Endothelial cell of umbilical vein (primary cell): ENCODE data around the gene KIFC1. TPM values are rescaled to one million over a fixed set of nuclear protein-coding genes. Genes with fewer than 3 reads are reported as not detected.
A peak's percentile ranks its signal among the peaks of the same experiment; 100 is the strongest.

ENCODE experiments used
- BruUV-seq: library from RNA; stranded (reverse); fragments of 400-500 nt; replicated peaks from 2 replicates; lab custom pipeline; 2021; lab: Mats Ljungman, UMichigan
- CTCF ChIA-PET: fragments of 300-600, 350-600 bp; sonication (Branson Sonifier 250); formaldehyde crosslinking; loops from one replicate; lab custom pipeline; 2021; ENCODE audit warnings: antibody characterized with exemption, inconsistent platforms; lab: Charles Lee
- POLR2A ChIA-PET: fragments of 300-600, 350-600 bp; sonication (Branson Sonifier 250); formaldehyde crosslinking; loops from one replicate; lab custom pipeline; 2021; ENCODE audit warnings: antibody characterized with exemption, inconsistent platforms; lab: Charles Lee
- DNase-seq: peaks from one replicate; pipeline ENCODE4 v3.0.0-alpha.2; 2011; ENCODE audit warnings: low read depth, low spot score
- FAIRE-seq: peaks from 2 replicates; lab custom pipeline; 2011; peaks lifted over from hg19 to GRCh38; lab: Jason Lieb, UNC
- H2AFZ ChIP-seq: 2 replicates; pipeline ENCODE4 v1.6.0; 2012; ENCODE audit warnings: low read depth, low read length, control low read depth, inconsistent platforms
- H3K27ac ChIP-seq: 2 replicates; pipeline ENCODE4 v1.5.1; 2011; ENCODE audit warnings: low read depth, mild to moderate bottlenecking, control low read depth, low read length, moderate library complexity; ENCODE audit not compliant: insufficient read depth
- H3K27me3 ChIP-seq, 2 experiments: 2 replicates each; pipeline versions ENCODE4 v1.6.0 to v1.6.1; 2011; ENCODE audit warnings: low read length in 2 of 2, mixed read lengths in 1 of 2; ENCODE audit not compliant: control insufficient read depth in 2 of 2, insufficient read depth in 2 of 2
- H3K36me3 ChIP-seq, 2 experiments: 2 replicates in 1 of 2; 3 replicates in 1 of 2; pipeline ENCODE4 v1.5.1; 2011; ENCODE audit warnings: low read length in 2 of 2, mild to moderate bottlenecking in 1 of 2, moderate library complexity in 1 of 2; ENCODE audit not compliant: control insufficient read depth in 2 of 2, insufficient read depth in 2 of 2; ENCODE audit errors: extremely low read depth in 1 of 2
- H3K4me1 ChIP-seq: 3 replicates; pipeline ENCODE4 v1.5.1; 2011; ENCODE audit warnings: mild to moderate bottlenecking, low read length; ENCODE audit not compliant: control insufficient read depth, insufficient read depth; ENCODE audit errors: extremely low read depth
- H3K4me2 ChIP-seq: 2 replicates; pipeline ENCODE4 v1.6.1; 2011; ENCODE audit warnings: low read length, control low read depth, mixed read lengths; ENCODE audit not compliant: insufficient read depth
- H3K4me3 ChIP-seq, 3 experiments: fragments of 200-600 bp in 1 of 3; sonication (generic), shearing (Covaris generic) in 1 of 3; replicated peaks in 1 of 3; 2 replicates each; pipeline ENCODE4 v1.5.1; 2011 to 2016; ENCODE audit warnings: control low read depth in 3 of 3, low read length in 3 of 3, mild to moderate bottlenecking in 2 of 3, inconsistent platforms in 1 of 3, low read depth in 1 of 3, moderate library complexity in 1 of 3; ENCODE audit not compliant: insufficient read depth in 1 of 3
- H3K79me2 ChIP-seq: 2 replicates; pipeline ENCODE4 v1.6.0; 2012; ENCODE audit warnings: low read length, inconsistent platforms; ENCODE audit not compliant: control insufficient read depth, insufficient read depth
- H3K9ac ChIP-seq: replicated peaks from 2 replicates; pipeline ENCODE3; 2011; ENCODE audit warnings: low read length, control low read depth; ENCODE audit not compliant: insufficient read depth; ENCODE audit errors: extremely low read depth
- H3K9me1 ChIP-seq: replicated peaks from 3 replicates; pipeline ENCODE4 v1.6.0; 2011; ENCODE audit warnings: mild to moderate bottlenecking, low read length; ENCODE audit not compliant: control insufficient read depth, insufficient read depth; ENCODE audit errors: extremely low read depth
- H3K9me3 ChIP-seq: replicated peaks from 2 replicates; pipeline ENCODE4 v1.5.1; 2012; ENCODE audit warnings: low read length, inconsistent platforms; ENCODE audit not compliant: control insufficient read depth, insufficient read depth
- H4K20me1 ChIP-seq: replicated peaks from 2 replicates; pipeline ENCODE3; 2011; ENCODE audit warnings: mild to moderate bottlenecking, low read length; ENCODE audit not compliant: control insufficient read depth, insufficient read depth; ENCODE audit errors: extremely low read depth
- EZH2 ChIP-seq: IDR thresholded peaks from 2 replicates; pipeline ENCODE4 v1.6.1; 2012; ENCODE audit warnings: borderline replicate concordance, low read depth, mild to moderate bottlenecking, moderate library complexity, low read length, inconsistent platforms; ENCODE audit not compliant: severe bottlenecking
- FOS ChIP-seq: IDR thresholded peaks from 2 replicates; pipeline ENCODE4 v1.6.1; 2011; ENCODE audit warnings: mild to moderate bottlenecking, low read length, moderate library complexity, borderline replicate concordance; ENCODE audit not compliant: insufficient read depth
- GATA2 ChIP-seq: IDR thresholded peaks from 2 replicates; pipeline ENCODE4 v1.7.0; 2011; ENCODE audit warnings: low read depth, mild to moderate bottlenecking, moderate library complexity, mixed read lengths, low read length; ENCODE audit not compliant: insufficient read length, insufficient read depth
- JUN ChIP-seq: IDR thresholded peaks from 2 replicates; pipeline ENCODE4 v1.6.1; 2011; ENCODE audit warnings: borderline replicate concordance, low read depth; ENCODE audit not compliant: insufficient read length, insufficient read depth
- MYC ChIP-seq: IDR thresholded peaks from one replicate; pipeline ENCODE4 v1.6.1; 2011; ENCODE audit warnings: mild to moderate bottlenecking, low read depth, low read length
- POLR2A ChIP-seq: IDR thresholded peaks from 2 replicates; pipeline ENCODE4 v1.6.1; 2012; ENCODE audit warnings: low read depth, mild to moderate bottlenecking, control low read depth, low read length
- POLR2AphosphoS5 ChIP-seq: IDR thresholded peaks from 2 replicates; pipeline ENCODE4 v1.6.1; 2012; ENCODE audit warnings: low read depth, mild to moderate bottlenecking, control low read depth, low read length, moderate library complexity; ENCODE audit not compliant: insufficient read depth
- dilution Hi-C: fragments of 300-500 bp; cut with MboI; formaldehyde crosslinking; loops from one replicate; pipeline ENCODE4 v1.15.0; 2019; ENCODE audit warnings: low sequenced_read_pairs; ENCODE audit not compliant: extremely low pct_ligation_motif_present
- intact Hi-C: fragments of 100-400 bp; cut with micrococcal nuclease; formaldehyde crosslinking; loops from one replicate; pipeline ENCODE4 v1.10.0; 2022
- polyA plus RNA-seq, 4 experiments: library from polyadenylated mRNA; depleted of rRNA in 3 of 4; stranded (reverse) in 3 of 4; unstranded in 1 of 4; fragments of >200 nt; gene quantifications; 2 replicates each; pipeline versions ENCODE4 v1.2.1 to v1.2.3, GENCODE V29; 2011 to 2012; ENCODE audit warnings: missing spikeins in 1 of 4
- total RNA-seq: library from RNA; stranded (reverse); gene quantifications from 2 replicates; pipeline ENCODE4 v1.2.3, GENCODE V29; 2021
- TF ChIP-seq, protein P1 (sequence below), 2 donors: IDR thresholded peaks; 1 replicate in 1 of 2; 2 replicates in 1 of 2; pipeline ENCODE4 v1.5.1; 2011; ENCODE audit warnings: low read length in 2 of 2, mild to moderate bottlenecking in 2 of 2, moderate library complexity in 2 of 2, control low read depth in 1 of 2, inconsistent platforms in 1 of 2, low read depth in 1 of 2; ENCODE audit not compliant: insufficient read depth in 1 of 2; ENCODE audit errors: extremely low read depth in 1 of 2
- TF ChIP-seq, protein P2 (sequence below): IDR thresholded peaks from 2 replicates; pipeline ENCODE4 v1.6.1; 2011; ENCODE audit not compliant: insufficient read depth, insufficient read length

KIFC1 gene
- total and polyA plus RNA-seq, 2 donors (not counting 3 experiments of a cell fraction or from before 2014, with no cell fraction given): 39.3 to 63.4 TPM

DNA sequence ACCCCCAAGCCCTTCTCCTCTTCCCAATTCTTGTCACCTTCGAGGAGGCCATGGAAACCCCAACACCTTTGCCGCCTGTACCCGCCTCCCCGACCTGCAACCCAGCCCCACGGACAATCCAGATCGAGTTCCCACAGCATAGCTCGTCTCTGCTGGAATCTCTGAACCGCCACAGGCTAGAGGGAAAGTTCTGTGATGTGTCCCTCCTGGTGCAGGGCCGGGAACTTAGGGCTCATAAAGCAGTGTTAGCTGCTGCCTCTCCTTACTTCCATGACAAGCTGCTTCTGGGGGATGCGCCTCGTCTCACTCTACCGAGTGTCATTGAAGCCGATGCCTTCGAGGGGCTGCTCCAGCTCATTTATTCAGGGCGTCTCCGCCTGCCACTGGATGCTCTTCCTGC, 63.4 kb downstream of the KIFC1 start:
- CTCF ChIA-PET: interaction anchor here (1.1 to 1.7 kb wide), 4 partner anchors 13 to 110 kb away, joined by 3 to 4 read pairs (median 3); partner anchors contain the start of gene CUTA
- peak overlapping the region; percentile 40 to 71 (median 69) for H3K4me3 ChIP-seq
- FAIRE-seq (no peak), DNase-seq (no peak)
- dilution Hi-C loops: no loop called here
- H3K36me3 ChIP-seq: no peaks in the 10 kb centered on the region
- peak overlapping the region; percentile 43 for H3K9ac ChIP-seq
- no peaks in the 10 kb centered on the region for H3K79me2 ChIP-seq
- H3K27ac ChIP-seq: no peak overlapping the region
- TSS peak; percentile 43 for BruUV-seq
- TF ChIP-seq EZH2 (no peak), GATA2 (no peak), JUN (no peak), POLR2A (no peak), FOS (no peak), MYC (no peak), POLR2AphosphoS5 (no peak)
- TF ChIP-seq, protein P1, sequence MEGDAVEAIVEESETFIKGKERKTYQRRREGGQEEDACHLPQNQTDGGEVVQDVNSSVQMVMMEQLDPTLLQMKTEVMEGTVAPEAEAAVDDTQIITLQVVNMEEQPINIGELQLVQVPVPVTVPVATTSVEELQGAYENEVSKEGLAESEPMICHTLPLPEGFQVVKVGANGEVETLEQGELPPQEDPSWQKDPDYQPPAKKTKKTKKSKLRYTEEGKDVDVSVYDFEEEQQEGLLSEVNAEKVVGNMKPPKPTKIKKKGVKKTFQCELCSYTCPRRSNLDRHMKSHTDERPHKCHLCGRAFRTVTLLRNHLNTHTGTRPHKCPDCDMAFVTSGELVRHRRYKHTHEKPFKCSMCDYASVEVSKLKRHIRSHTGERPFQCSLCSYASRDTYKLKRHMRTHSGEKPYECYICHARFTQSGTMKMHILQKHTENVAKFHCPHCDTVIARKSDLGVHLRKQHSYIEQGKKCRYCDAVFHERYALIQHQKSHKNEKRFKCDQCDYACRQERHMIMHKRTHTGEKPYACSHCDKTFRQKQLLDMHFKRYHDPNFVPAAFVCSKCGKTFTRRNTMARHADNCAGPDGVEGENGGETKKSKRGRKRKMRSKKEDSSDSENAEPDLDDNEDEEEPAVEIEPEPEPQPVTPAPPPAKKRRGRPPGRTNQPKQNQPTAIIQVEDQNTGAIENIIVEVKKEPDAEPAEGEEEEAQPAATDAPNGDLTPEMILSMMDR (IDR thresholded peaks at IDR 0.05; ENCODE audit: extremely low read depth in 1 of 2, insufficient read depth in 1 of 2, low read depth in 1 of 2, low read length in 2 of 2): no peak
- TF ChIP-seq, protein P2, sequence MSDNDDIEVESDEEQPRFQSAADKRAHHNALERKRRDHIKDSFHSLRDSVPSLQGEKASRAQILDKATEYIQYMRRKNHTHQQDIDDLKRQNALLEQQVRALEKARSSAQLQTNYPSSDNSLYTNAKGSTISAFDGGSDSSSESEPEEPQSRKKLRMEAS: no peak
- H2AFZ ChIP-seq: no peak overlapping the region
- POLR2A ChIA-PET: no interaction called here
- H3K27me3 ChIP-seq: no peaks in the 10 kb centered on the region
- H3K9me3 ChIP-seq: no peaks in the 10 kb centered on the region
- H3K4me1 ChIP-seq: peaks cover 3% of the 10 kb centered on the region
- peak overlapping the region; percentile 66 for H3K4me2 ChIP-seq
- H3K9me1 ChIP-seq: no peaks in the 10 kb centered on the region
- intact Hi-C loops: no loop called here
- H4K20me1 ChIP-seq: no peaks in the 10 kb centered on the region
